Upper lobe of left lung (tissue), 4 donors: ENCODE data around the gene MAP3K6.

ENCODE experiments used
- CTCF ChIP-seq, 6 experiments: fragments of 450-650 bp in 4 of 6; fragments of 200-600 bp in 2 of 6; sonication (generic) in 2 of 6; IDR thresholded peaks; one replicate each; pipeline ENCODE4 v1.5.1; 2016 to 2019; ENCODE audit warnings: antibody characterized with exemption in 6 of 6
- EP300 ChIP-seq, 4 donors: sonication (generic); formaldehyde crosslinking; IDR thresholded peaks; one replicate each; pipeline ENCODE4 v1.5.1; 2017; ENCODE audit warnings: antibody characterized with exemption in 4 of 4, control low read depth in 2 of 4
- POLR2A ChIP-seq, 4 donors: fragments of 450-650 bp; IDR thresholded peaks; one replicate each; pipeline ENCODE4 v1.5.1; 2016 to 2017; ENCODE audit warnings: antibody characterized with exemption in 4 of 4, mild to moderate bottlenecking in 2 of 4
- POLR2AphosphoS5 ChIP-seq, 2 donors: sonication (generic); formaldehyde crosslinking; IDR thresholded peaks; one replicate each; pipeline ENCODE4 v1.5.1; 2017; ENCODE audit warnings: antibody characterized with exemption in 2 of 2

GRCh38 chr1:27358928-27359313 lies 7.8 kb downstream of the MAP3K6 start:
- TF ChIP-seq POLR2A (IDR thresholded peaks at IDR 0.05): no peak
- no peak for TF ChIP-seq POLR2AphosphoS5 (IDR thresholded peaks at IDR 0.05)
- TF ChIP-seq CTCF (IDR thresholded peaks at IDR 0.05): no peak
- TF ChIP-seq EP300 (IDR thresholded peaks at IDR 0.05): no peak
